Chondrocyte (in vitro differentiated cells): Measurements from ENCODE around the gene SLC2A5. TPM values are rescaled to one million over a fixed set of nuclear protein-coding genes. Genes with fewer than 3 reads are reported as not detected.

Experiments
- DNase-seq: peaks from one replicate; pipeline ENCODE4 v3.0.0; 2021; ENCODE audit warnings: mixed read lengths, low spot score
- H3K27ac Mint-ChIP-seq: one replicate; pipeline ENCODE4 v1.8.0; 2021; ENCODE audit warnings: mild to moderate bottlenecking, moderate library complexity, mixed read lengths; ENCODE audit not compliant: unreplicated experiment
- H3K27me3 Mint-ChIP-seq: 2 replicates; pipeline ENCODE4 v1.8.0; 2021; ENCODE audit warnings: low read depth, mixed read lengths
- H3K36me3 Mint-ChIP-seq: 2 replicates; pipeline ENCODE4 v1.8.0; 2021; ENCODE audit warnings: low read depth, mixed read lengths
- H3K4me1 Mint-ChIP-seq: 2 replicates; pipeline ENCODE4 v1.8.0; 2021; ENCODE audit warnings: low read depth, mild to moderate bottlenecking, mixed read lengths
- H3K4me3 Mint-ChIP-seq: one replicate; pipeline ENCODE4 v1.8.0; 2021; ENCODE audit warnings: mild to moderate bottlenecking, moderate library complexity, mixed read lengths; ENCODE audit not compliant: unreplicated experiment
- H3K9me3 Mint-ChIP-seq: 2 replicates; pipeline ENCODE4 v1.8.0; 2021; ENCODE audit warnings: low read depth, mixed read lengths
- total RNA-seq: library from RNA; stranded (reverse); gene quantifications from 3 replicates; pipeline ENCODE4 v1.2.1, GENCODE V29; 2021
- TF ChIP-seq, protein P1 (sequence below): fragments of 200-600 bp; sonication (generic); IDR thresholded peaks from 2 replicates; pipeline ENCODE4 v1.5.0; 2021; ENCODE audit warnings: antibody characterized with exemption, mild to moderate bottlenecking, moderate library complexity

The SLC2A5 gene
- total RNA-seq, 1 donor from 2014 or later, result 0.27 TPM

DNA sequence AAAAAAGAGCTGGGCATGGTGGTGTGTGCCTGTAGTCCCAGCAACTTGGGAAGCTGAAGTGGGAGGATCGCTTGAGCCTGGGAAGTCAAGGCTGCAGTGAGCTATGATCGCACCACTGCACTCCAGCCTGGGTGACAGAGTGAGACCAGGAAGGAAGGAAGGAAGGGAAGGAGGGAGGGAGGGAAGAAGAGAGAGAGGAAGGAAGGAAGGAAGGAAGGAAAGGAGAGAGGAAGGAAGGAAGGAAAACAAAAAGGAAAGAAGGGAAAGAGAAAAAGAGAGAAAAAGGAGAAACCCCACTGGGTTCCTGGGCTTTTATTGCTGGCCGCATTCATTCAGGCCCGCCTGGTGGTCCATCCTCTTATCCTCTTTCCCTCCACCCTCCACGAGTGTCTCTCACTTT is 53.0 kb downstream of the SLC2A5 start:
- H3K36me3 Mint-ChIP-seq, result no peaks in the 10 kb centered on the region
- H3K27me3 Mint-ChIP-seq, result peaks cover 9% of the 10 kb centered on the region
- no peaks in the 10 kb centered on the region for H3K9me3 Mint-ChIP-seq
- no peak overlapping the region for H3K4me3 Mint-ChIP-seq
- no peak for DNase-seq
- no peaks in the 10 kb centered on the region for H3K4me1 Mint-ChIP-seq
- TF ChIP-seq, protein P1, sequence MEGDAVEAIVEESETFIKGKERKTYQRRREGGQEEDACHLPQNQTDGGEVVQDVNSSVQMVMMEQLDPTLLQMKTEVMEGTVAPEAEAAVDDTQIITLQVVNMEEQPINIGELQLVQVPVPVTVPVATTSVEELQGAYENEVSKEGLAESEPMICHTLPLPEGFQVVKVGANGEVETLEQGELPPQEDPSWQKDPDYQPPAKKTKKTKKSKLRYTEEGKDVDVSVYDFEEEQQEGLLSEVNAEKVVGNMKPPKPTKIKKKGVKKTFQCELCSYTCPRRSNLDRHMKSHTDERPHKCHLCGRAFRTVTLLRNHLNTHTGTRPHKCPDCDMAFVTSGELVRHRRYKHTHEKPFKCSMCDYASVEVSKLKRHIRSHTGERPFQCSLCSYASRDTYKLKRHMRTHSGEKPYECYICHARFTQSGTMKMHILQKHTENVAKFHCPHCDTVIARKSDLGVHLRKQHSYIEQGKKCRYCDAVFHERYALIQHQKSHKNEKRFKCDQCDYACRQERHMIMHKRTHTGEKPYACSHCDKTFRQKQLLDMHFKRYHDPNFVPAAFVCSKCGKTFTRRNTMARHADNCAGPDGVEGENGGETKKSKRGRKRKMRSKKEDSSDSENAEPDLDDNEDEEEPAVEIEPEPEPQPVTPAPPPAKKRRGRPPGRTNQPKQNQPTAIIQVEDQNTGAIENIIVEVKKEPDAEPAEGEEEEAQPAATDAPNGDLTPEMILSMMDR, result no peak
- H3K27ac Mint-ChIP-seq, result no peak overlapping the region

DNA sequence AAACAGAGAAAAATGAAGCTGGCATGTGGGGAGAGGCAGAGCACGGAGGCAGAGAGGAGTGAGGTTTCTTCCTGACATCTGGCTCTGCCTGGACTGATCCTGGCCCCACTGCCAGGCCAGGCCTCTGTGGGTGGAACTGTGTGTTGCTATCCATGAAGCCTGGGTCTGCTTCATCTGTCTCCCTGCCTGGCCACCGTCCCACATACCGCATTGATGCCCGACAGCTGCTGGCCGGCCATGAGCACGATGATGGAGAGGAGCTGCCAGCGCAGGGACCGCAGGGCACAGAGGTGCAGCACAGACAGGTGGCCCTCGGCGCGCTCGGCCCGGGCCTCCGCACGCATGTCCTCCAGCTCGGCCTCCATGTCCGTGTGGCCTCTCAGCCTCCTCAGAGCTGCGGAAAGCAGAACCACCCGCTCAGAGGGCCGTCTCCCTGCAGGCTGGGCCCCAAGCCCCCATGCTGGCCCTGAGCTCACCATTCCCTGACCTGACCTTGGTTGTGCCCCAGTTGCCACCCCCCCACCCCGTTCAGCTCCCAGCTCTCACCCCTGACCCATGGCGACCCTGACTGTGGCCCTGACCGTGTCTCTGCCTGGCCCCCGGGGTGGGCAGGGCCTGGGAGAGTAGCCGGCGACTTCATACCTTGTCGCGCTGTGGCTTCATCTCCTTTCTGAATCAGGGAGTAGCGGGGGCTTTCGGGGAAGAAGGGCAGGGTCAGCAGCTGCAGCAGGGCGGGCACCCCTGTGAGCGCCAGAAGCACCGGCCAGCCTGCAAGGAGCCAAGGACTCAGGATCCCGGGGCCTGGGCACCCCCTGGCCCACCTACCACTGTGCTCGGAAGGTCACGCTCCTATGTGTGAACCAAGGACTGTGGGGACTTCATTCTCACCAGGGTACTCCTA is 54.7 kb downstream of the SLC2A5 start:
- DNase-seq, result no peak
- TF ChIP-seq, protein P1, result no peak
- H3K9me3 Mint-ChIP-seq, result no peaks in the 10 kb centered on the region
- H3K4me3 Mint-ChIP-seq, result no peak overlapping the region
- no peaks in the 10 kb centered on the region for H3K36me3 Mint-ChIP-seq
- peaks cover under 1% of the 10 kb centered on the region for H3K27me3 Mint-ChIP-seq
- H3K4me1 Mint-ChIP-seq, result no peaks in the 10 kb centered on the region
- H3K27ac Mint-ChIP-seq, result no peak overlapping the region

DNA sequence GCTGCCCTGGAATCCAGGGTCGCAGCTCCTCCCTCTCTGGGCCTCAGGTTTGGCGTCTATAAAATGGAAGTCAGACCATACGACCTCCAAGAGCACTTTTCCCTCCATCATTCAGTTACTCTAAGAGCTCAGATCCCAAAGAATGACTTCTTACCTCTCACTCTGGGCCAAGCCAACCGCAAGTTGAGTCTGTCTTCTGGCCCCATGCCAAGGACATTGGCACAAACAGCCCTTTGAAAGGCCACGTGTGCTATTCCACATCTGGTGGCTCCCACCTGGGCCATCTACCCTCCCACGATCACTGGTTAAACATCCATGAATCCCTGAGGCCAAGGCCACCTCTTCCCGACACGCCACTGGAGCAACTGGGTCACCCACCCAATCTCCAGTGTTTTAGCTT is 55.6 kb downstream of the SLC2A5 start:
- DNase-seq, result no peak
- TF ChIP-seq, protein P1, result no peak
- peaks cover 3% of the 10 kb centered on the region for H3K27me3 Mint-ChIP-seq
- H3K27ac Mint-ChIP-seq, result no peak overlapping the region
- no peaks in the 10 kb centered on the region for H3K9me3 Mint-ChIP-seq
- no peaks in the 10 kb centered on the region for H3K36me3 Mint-ChIP-seq
- H3K4me3 Mint-ChIP-seq, result no peak overlapping the region
- H3K4me1 Mint-ChIP-seq, result no peaks in the 10 kb centered on the region

DNA sequence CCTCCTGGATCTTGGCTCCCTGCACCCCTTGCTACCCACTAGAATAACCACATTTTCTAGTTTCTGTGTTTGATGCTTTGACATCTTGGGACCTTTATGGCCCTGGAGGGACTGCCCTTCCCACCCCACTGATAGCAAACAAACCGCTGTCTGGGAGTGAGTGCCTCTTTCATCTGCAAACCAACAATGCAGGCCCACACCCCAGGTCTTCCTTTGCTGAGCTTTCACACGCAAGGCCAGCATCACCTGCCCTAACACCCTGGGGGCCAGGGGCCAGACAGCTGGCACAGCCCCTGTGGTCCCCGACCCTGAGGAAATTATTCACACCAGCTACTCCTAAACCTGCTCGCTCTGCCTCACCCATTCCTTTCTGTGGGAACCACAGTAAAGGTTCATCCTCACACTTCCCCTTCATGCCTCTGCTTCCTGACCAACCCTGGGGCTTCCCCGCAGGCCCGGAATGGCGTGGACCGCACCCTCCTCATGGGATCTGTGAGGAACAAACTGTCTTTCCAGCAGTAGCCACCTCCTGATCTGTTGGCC is 58.6 kb downstream of the SLC2A5 start:
- no peaks in the 10 kb centered on the region for H3K4me1 Mint-ChIP-seq
- no peak overlapping the region for H3K4me3 Mint-ChIP-seq
- H3K9me3 Mint-ChIP-seq, result no peaks in the 10 kb centered on the region
- TF ChIP-seq, protein P1, result no peak
- H3K27ac Mint-ChIP-seq, result no peak overlapping the region
- no peak for DNase-seq
- no peaks in the 10 kb centered on the region for H3K36me3 Mint-ChIP-seq
- peaks cover 4% of the 10 kb centered on the region for H3K27me3 Mint-ChIP-seq

DNA sequence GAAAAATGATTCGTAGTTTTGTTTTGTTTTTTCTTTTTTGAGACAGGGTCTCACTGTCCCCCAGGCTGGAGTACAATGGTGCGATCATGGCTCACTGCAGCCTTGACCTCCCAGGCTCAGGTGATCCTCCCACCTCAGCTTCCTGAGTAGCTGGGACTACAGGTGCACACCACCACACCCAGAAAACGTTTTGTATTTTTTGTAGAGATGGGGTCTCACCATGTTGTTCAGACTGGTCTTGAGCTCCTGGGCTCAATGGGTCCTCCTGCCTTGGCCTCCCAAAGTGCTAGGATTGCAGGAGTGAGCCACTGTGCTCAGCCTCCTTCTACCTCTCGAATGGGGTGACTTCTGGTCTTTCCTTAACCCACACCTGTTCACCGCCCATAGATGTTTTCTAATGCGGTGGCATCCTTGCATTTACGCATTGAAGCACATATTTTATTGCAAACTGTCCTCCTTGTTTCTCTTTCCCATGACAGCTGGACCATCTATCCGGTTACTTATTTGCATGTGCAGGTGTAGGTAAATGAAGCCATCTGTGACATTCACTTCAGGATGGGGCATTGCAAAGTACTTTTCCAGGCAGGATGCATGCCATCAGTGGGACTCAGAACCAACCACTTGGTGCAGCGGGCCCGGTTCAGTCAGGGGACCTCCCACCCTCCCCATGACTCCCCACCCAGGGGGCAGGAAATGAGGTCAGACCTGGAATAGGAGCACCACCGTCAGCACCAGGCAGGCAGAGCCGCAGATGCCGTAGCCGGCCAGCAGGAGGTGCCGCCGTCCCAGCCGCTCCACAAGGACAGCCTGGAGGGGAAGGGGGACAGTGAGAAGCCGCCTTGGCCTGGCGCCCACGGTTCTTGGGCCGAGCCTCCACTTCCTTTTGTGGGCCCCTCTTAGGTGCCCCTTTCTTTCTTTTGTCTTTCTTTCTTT is 59.7 kb downstream of the SLC2A5 start:
- H3K27ac Mint-ChIP-seq, result no peak overlapping the region
- TF ChIP-seq, protein P1, result peak; percentile 74
- no peak for DNase-seq

More for the DNA sequence above, 59.7 kb downstream of the SLC2A5 start:
- peaks cover 2% of the 10 kb centered on the region for H3K4me1 Mint-ChIP-seq
- no peaks in the 10 kb centered on the region for H3K36me3 Mint-ChIP-seq
- H3K9me3 Mint-ChIP-seq, result no peaks in the 10 kb centered on the region
- no peak overlapping the region for H3K4me3 Mint-ChIP-seq
- peaks cover 4% of the 10 kb centered on the region for H3K27me3 Mint-ChIP-seq
